Stimulated activated CD4-positive, alpha-beta T cell treated with anti-CD3 and anti-CD28 coated beads, Interleukin-1b, Interleukin-23, amount 100 ng/mL, for 48 hours (primary cell): Measurements from ENCODE around the gene SMIM38.

Experiments
- DNase-seq: peaks from one replicate; pipeline ENCODE4 v3.0.0-alpha.2; 2020

Gene SMIM38

GRCh38 chr11:69189059-69189458 lies 33.3 kb downstream of the SMIM38 start:
- DNase-seq = no peak

- DNase-seq = no peak
Observed at GRCh38 chr11:69190796-69191536, 35.2 kb downstream of the SMIM38 start.

DNA sequence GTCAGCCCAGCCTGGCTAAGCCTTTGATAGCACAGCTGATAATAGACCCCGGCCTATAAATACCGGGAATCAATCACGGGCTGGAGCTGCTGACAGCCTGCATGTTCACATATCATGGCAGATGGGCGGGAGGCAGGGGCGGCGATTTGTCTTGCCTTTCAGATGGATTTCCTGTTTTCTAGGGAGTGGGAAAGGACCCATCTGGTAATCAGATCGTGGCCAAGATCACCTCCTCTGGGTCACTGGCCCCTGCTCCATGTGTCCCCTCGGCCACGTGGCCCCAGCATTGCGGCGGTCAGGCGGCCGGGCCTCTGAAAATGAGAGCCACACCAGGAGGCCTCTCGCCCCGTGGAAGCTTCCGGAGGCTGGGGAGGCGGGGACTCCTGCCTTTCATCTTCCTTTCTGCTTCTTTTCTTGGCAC lies 36.6 kb downstream of the SMIM38 start:
- DNase-seq = no peak

GRCh38 chr11:69193151-69193550 lies 37.4 kb downstream of the SMIM38 start:
- no peak for DNase-seq

- DNase-seq = no peak
Observed at GRCh38 chr11:69193629-69194028, 37.9 kb downstream of the SMIM38 start.

DNA sequence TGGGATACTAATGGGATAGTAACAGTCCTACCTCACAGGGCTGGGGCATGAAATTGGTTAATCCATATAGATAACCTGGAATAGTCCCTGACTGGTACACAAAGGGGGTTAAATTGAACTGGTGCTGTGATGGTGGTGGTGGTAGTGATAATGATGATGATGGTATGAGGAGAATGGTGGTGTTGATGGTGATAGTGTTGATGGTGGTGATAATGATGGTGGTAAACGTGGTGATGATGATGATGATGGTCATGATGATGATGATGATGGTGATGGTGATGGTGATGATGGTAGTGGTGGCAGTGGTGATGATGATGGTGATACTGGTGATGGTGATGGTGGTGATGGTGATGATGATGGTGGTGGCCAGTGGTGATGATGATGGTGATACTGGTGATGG lies 38.7 kb downstream of the SMIM38 start:
- no peak for DNase-seq

GRCh38 chr11:69194956-69195355 lies 39.2 kb downstream of the SMIM38 start:
- DNase-seq = no peak

DNA sequence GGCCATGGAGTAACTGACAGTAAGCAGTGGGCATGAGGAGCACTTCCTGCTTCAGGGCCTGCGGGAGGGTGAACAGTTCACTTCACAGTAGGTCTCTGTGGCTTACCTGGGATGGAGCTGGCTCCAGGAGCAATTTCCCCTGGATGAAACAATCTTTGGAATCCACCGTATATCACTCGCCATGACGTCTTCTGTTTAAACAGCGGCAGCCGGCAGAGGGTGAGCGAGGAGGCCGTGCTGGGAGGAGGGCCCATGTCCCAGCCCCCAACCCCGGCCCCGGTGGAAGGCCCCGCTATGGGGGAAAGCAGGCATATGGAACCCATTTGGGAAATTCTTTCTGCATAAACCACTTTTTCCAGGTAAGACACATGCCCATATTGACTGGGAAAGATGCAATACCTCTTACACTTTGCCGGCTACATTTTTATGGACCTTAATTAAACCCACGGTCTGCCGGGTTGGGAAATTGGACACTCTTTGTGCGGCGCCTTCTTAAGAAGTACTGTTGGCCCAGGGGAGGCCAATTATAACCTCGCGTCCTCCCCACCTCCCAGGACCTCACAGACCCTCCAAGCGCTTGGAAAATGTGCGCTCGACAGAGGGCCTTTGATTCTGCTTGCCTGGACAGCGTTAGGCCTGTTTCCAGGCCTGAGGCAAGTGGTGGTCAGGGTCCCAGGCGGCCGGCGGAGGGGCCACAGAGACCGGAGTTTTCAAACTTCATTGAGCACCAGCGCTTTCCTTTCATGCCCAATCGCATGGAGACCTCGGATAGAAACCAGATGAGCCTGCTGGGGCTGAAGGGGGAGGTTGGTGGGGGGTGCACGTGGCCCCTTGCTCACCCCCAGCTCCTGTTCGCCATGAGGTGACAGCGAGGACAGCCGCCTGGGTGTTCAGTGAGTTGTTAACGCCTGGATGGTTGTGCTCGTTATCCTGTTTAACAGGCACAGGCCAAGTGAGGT lies 40.4 kb downstream of the SMIM38 start:
- DNase-seq = no peak

- DNase-seq = no peak
Observed at GRCh38 chr11:69196783-69197169, 41.0 kb downstream of the SMIM38 start.

GRCh38 chr11:69198891-69199582 lies 43.3 kb downstream of the SMIM38 start:
- DNase-seq = no peak

GRCh38 chr11:69199583-69200315 lies 44.0 kb downstream of the SMIM38 start:
- no peak for DNase-seq

- no peak for DNase-seq
Observed at GRCh38 chr11:69200331-69201065, 44.8 kb downstream of the SMIM38 start.

- no peak for DNase-seq
Observed at GRCh38 chr11:69201066-69201365, 45.3 kb downstream of the SMIM38 start.

DNA sequence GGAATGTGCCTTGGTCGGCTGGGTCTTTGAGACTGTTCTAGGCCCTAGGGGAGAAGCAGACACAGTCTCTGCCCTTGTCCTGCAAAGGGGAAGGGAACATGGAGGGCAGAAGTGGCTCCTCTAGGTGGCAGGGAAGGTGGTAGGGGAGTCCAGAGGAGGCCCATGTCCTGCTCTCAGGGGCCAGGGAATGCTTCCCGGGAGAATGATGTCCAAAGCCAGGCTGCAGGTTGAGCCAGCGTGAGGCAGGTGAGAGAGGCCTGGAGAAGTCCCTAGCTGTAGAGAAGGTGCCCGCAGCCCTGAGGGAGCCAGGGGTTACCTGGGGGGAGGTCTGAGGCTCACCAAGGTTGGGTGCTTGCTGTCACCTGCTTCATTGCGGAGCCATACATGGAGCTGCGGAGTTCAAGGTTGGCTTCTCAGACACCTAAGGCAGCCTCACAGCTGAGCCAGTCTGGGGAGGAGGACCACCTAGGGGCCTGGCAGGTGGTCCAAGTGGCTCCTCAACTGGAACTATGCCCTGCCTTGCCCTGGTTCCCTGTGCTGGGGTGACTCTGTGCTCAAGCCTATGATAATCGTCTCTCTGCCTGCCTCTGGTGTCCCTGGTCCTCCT lies 46.1 kb downstream of the SMIM38 start:
- no peak for DNase-seq

DNA sequence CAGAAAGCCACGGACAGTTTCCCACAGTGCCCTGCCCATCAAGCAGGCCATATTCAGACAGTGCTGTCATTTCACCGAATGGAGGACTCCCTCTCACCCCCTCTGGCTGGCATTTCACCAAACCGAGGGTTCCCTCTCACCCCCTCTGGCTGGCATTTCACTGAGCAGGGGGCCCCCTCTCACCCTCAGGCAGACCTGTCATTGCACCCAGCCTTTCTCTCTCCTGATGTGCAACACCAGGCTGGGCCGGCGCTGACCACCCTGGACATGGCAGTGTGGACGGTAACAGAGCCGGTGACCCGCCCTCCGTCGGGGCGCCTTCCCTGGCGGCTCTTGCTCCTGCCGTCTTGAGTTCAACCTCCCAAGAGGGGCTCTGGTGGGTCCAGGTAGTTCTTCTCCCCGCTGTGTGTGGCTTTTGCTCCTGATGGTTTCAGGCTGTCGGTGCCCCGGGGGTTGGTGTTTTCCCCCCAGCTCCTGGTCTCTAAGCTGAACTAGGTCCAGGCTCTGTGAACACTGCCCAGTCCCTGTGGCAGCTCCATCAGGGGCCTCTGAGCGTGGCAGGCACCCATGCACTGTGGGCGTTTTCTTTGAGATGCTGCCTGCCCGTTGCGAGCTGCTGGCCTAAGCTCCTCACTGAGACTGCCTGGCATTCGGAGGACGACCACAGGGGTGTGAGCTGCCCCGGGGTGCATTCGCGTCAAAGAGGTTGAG lies 46.9 kb downstream of the SMIM38 start:
- no peak for DNase-seq

DNA sequence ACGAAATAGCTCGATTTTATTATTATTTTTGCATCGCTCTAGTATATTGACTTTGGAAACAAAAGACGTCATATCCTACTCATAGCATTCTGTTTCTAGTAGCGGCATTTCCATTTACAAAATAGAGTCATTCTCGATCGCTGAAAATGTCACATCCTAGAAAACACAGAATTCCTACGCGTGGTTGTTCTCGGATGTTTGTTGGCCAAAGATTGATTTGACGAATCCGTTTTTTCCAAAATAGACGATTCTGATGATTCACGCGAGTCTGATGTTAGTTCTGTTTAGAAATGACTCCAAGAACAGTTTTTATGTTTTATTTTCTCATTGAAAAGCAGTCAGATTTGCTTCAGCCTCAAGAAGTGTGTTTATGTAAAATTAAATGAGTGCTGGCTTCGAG lies 47.6 kb downstream of the SMIM38 start:
- no peak for DNase-seq

DNA sequence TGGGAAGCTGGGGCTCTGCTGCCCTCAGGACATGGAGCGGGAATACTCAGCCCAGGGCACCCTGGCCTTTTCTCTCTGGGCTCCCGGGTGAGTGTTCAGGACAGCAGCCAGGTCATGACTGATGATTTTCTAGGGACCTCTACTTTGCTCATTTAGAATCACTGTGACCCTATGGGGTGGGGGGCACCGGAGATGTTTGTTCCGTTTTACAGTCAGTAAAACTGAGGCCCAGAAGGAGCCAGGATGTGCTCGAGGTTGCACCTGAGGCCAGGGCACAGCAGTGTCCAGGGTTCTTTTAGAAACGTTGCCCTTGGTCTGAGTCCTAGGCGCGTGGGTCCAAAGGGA lies 48.1 kb downstream of the SMIM38 start:
- no peak for DNase-seq

- no peak for DNase-seq
Observed at GRCh38 chr11:69204246-69204940, 48.7 kb downstream of the SMIM38 start.

DNA sequence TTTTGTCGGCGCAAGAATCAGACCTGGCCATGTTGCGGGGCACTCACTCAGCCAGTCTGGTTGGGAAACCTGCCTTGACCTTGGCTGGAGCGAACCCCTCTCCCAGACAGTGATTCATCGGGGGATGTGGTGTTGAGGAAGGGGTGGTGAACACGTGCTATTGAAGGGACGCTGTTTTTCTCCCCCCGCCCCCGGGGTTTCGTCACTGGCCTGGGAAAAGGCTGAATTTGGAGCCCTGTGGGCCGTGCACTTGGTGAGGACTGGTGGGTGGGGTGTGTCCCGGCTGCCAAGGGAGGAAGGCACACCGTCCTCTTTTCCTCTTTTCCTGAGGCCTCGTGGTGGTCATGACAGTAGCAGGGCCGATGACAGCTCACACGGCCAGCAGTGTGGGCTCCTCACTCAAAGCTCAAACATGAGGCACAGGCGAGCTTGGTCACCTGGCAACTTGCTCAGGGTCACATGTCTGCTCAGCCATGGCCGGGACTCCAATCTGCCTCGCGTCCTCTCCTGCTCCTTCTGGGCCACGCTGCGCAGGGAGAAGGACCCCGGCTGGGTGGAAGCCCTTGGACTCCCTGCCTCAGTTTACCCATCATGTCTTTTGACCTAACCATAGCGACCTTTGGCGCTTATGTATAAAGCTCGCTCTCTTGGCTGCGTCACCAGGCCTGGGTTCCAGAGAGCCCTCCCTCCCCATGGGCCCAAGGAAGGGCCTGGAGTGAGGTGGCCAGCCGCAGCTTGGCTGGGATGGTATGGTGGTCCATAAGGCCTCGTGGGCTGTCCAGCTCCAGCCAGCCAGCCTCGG lies 49.4 kb downstream of the SMIM38 start:
- DNase-seq = no peak
